GM12874 (cell line): ENCODE data around the gene LRRC75B.
A peak's percentile ranks its signal among the peaks of the same experiment; 100 is the strongest.
"Not testable (repeated sequence)": the region's sequence is repeated elsewhere in the genome, so short reads cannot be mapped to it uniquely, and the experiment has no call there.

ENCODE experiments used
- CTCF ChIP-seq: IDR thresholded peaks from 2 replicates; pipeline ENCODE4 v1.5.1; 2011; ENCODE audit warnings: low read depth, mild to moderate bottlenecking, control low read depth, low read length, moderate library complexity; ENCODE audit not compliant: insufficient read depth

LRRC75B gene

GRCh38 chr22:24592851-24593558 lies at the start of gene LRRC75B:
Gene LRRC75B (minus strand): TSS chr22:24593073. CDS start chr22:24593039, 34 bp downstream.
- TF ChIP-seq CTCF: no peak

DNA sequence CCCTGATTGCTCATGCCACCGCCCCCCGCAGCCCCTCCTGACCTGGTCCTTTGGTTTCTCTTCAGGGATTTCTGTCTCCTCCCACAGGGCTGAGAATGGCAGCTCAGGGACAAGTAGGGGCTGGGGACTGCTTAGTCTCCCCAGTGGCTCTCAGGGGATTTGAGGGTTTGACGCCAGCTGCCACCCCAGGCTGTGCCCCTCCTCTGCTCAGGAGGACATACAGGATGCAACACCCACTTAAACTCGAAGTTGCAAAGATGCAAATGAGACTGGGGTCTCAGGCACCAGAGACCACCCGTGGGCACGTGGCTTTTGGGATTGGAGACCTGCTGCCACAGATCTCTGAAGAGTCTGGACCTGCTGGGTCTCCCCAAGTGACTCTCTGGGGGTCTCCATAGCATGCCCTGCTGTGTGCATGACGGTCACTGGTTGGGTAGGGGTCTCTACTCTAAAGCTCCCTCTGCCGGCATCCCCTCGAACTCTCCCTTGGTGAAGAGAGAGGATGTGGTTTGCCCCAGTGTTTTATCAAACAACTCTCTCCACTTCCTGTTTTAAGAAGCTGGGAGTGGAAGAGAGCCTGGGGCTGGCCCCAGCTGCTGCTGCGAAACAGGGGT lies 42.0 kb upstream of the LRRC75B start:
- peak; percentile 44 for TF ChIP-seq CTCF

GRCh38 chr22:24629069-24629468 lies 36.2 kb upstream of the LRRC75B start:
- TF ChIP-seq CTCF: peak; percentile 56

GRCh38 chr22:24603770-24604629 lies 11.1 kb upstream of the LRRC75B start:
- peak; percentile 12; the same call in 1 of the 2 replicates for TF ChIP-seq CTCF

- TF ChIP-seq CTCF: not testable (repeated sequence)
Observed at GRCh38 chr22:24602847-24603769, 10.2 kb upstream of the LRRC75B start, which contains the start of gene GGT1. Gene GGT1 (plus strand): TSS chr22:24603193. CDS start chr22:24611082, 7,889 bp downstream.

- no peak for TF ChIP-seq CTCF
Observed at GRCh38 chr22:24601217-24602104, 8.6 kb upstream of the LRRC75B start.
